SIG-M5 (cell line): ENCODE measurements around the gene SERPINA12.

Source experiments
- DNase-seq: peaks from one replicate; lab custom pipeline; 2025; lab: John Stamatoyannopoulos, UW

The SERPINA12 gene, protein sequence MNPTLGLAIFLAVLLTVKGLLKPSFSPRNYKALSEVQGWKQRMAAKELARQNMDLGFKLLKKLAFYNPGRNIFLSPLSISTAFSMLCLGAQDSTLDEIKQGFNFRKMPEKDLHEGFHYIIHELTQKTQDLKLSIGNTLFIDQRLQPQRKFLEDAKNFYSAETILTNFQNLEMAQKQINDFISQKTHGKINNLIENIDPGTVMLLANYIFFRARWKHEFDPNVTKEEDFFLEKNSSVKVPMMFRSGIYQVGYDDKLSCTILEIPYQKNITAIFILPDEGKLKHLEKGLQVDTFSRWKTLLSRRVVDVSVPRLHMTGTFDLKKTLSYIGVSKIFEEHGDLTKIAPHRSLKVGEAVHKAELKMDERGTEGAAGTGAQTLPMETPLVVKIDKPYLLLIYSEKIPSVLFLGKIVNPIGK

DNA sequence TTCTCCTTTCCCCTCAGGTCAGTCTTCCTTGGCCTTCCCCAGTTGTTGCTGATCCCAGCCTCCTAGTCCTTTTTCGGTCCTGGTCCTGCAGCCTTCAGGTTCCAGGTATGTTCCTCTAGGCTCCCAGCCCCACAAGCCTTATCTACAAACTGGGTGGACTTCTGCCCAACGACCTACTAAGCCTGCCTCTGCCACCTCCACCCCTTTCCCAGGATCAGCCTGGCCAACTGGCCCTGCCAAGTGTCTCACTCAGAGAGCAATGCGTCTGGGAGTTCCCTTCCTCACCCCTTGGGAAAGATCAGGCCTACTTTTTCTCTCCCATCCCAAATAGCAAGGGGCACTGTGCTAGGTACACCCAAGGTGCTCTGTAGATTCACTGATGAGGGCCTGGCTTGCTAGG lies at the start of gene SERPINA12:
Gene SERPINA12 (minus strand): TSS at position 114 of the 400 bp plus-strand sequence. CDS start 11,072 bp downstream, outside the sequence.
- no peak for DNase-seq

DNA sequence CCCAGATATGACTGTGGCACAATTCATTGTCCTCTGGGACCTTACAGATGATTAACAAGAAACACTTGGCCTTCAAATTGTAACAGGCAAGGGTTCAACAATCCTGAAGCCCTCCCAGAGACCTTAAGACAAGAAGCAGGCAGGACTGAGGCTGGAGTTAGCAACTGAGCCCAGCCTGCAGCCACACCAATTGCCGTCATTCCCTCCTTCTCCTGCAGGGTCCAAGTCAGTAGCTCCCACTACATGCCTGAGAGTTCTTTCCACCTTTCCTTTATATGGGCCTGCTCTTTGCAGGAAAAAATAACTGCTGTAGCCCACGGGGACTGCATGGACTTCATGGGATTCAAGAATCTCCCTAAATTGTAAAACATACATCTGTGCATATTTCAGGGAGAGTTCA lies 49.6 kb upstream of the SERPINA12 start:
- no peak for DNase-seq

DNA sequence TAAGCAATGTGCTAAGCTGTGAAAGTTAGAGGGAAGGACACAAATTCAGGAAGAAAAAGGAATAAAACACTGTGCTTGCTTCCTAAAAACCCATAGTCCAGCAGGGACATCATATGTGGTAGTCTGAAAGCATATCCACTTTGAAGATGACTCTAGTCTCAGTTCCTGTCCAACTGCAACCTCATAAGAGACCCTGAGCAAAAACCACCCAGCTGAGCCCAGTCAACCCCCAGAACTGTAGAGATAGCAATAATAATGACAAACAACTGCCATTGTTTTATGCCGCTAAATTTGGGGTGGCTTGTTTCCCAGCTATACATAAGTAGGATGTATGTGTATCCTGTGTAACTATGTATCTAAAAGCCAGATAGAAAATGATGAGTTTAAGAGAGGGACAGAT lies 48.1 kb upstream of the SERPINA12 start:
- DNase-seq = no peak

- no peak for DNase-seq
These were observed 46.7 kb upstream of the SERPINA12 start for GRCh38 chr14:94555991-94556390.

- DNase-seq = no peak
These were observed 40.8 kb upstream of the SERPINA12 start for GRCh38 chr14:94550041-94550440.

DNA sequence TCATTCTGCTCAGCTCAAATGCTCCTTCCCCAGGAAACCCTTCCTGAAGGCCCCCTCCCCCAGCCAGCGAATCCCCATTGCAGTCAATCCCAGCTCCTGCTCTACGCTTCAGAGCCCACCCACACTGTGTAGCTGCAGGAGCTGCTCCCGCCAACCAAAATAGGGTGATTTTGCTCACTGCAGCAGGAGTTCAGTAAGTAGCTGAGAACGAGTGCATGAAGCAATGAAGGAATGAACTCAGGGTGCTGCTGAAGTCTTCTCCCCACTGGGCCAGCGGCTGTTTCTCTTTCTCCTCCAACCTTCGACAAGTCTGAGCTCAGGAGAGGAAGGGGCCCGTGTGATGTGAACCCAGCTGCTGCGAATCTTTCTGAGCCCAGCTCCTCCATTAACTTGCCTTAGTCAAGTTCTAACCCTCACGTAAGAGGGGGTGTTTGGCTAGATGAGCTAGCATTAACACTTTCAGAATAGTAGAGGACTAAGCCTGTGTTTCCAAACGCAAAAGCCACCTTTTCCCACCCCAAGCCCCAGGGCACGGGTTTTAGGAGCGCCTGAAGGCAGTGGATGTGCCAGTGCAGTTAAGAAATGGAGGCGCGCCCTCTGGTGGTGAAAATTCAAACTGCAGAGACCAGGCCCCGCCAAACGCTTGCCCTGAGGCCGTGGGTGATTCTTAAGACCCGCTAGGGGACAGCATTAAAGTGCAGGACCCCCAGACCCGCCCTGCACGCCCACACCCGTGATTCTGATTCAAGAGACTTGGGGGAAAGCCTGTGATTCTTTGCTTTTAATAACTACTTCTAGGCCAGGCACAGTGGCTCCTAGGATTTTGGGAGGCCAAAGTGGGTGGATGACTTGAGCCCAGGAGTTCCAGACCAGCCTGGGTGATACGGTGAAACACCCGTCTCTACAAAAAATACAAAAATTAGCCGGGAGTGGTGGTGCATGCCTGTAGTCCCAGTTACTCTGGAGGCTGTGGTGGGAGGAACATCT lies 40.0 kb upstream of the SERPINA12 start:
- DNase-seq = no peak

GRCh38 chr14:94548131-94548998 lies 39.1 kb upstream of the SERPINA12 start:
- DNase-seq = no peak

- no peak for DNase-seq
These were observed 38.5 kb upstream of the SERPINA12 start for GRCh38 chr14:94547726-94548125.

DNA sequence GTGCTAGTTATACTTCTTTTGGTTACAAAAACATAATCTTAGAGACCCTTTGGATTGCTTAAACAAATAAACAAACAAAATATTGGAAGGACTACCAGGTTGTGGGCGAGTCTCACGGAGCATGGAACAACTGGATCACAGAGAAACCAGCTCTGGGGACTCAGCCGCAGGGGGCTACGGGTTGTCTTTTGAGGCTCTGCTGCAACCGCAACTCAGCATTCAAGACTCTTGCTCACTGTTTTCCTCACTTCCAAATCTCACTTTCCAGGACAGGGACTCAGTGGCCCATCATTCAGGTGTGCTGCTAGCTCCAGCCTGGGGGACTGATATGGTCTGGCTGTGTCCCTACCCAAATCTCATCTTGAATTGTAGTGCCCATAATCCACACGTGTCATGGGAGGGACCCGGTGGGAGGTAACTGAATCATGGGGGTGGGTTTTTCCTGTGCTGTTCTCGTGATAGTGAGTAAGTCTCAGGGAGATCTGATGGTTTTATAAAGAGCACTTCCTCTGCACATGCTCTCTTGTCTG lies 37.9 kb upstream of the SERPINA12 start:
- no peak for DNase-seq

- DNase-seq = no peak
These were observed 36.0 kb upstream of the SERPINA12 start for GRCh38 chr14:94545131-94545841.

GRCh38 chr14:94544726-94545125 lies 35.5 kb upstream of the SERPINA12 start:
- DNase-seq = no peak

DNA sequence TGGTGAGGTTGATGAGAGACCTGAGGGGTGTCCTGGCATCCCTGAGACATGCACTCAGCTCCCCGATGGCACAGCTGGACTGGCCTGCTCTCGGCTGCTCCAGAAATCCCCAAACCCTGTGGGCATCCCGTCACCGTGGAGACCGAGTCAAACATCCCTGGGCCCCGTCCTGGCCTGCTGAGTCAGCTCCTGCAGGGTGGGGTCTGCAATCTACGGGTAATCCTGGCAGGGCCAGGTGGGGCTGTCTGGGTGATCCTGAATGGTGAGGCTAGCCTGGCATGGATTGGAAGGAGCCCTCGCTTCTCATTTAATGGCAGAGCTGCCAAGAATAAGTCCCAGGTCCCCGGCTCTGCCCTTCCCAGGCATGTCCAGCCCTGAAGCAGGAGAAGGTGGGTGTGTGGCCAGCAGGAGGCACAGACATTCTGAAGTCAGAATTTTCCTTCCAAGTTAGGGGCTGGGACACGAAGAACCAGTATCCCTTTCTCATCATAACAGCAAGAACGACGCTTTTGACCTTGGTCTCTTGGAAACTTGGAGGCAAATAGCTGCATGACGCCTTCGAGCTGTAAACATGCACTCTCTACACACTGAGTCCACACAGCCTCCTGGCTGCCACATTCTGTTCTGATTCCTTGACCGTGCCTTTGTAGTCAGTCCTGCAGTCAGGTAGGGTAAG lies 34.3 kb upstream of the SERPINA12 start:
- no peak for DNase-seq

DNA sequence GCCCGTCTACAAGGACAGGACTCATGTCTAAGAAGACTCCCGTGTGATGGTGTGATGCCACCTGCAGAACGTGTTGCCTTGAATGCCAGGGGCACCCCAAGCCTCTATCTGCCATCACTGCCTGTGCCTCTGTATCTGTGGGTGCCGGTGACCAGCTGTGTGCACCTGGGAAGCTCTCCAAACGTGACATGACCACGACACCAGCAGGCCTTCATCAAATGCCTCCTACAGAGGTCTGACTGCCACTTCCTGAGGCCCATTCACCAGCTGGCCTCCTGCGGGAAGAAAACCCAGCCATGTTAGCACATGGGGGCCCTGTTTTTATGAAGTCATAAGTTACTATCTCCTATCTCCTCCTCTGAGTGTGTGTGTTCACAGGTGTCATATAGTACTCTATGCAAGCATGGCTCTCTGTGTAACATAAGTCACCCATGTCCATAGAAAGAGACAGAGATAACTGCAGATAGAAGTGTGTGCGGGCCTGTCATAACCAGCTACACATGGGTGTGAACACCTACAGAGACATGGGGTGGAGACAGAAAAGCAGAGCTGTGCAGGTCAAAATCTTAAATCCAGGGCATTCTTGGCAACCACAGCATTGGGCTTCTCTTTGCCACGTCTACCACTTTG lies 33.7 kb upstream of the SERPINA12 start:
- DNase-seq = no peak

GRCh38 chr14:94542111-94542810 lies 33.0 kb upstream of the SERPINA12 start:
- DNase-seq = no peak

- no peak for DNase-seq
These were observed 32.1 kb upstream of the SERPINA12 start for GRCh38 chr14:94541234-94541975.

- no peak for DNase-seq
These were observed 30.9 kb upstream of the SERPINA12 start for GRCh38 chr14:94540031-94540794.

DNA sequence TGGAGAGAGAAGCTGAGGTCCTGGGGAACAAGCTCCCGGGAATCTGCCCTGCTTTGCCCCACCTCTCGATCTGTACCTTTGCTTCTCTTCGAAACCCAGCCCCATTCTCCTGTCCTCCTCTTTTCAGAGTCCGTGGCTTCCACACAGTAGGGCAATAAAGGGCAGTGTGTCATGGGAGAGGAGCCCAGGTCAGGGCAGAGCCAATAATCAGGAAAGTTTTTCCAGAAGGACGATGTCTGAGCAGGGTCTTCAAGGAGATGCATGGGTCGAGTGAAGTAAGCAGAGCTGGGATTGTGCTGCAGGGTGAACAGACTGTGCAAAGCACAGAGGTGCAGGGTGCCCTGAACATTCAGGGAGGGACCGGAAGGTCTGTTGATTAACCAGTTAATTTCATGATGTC lies 29.9 kb upstream of the SERPINA12 start:
- DNase-seq = no peak
